ENCODE measurements around the gene UBE2A.

The UBE2A gene

DNA sequence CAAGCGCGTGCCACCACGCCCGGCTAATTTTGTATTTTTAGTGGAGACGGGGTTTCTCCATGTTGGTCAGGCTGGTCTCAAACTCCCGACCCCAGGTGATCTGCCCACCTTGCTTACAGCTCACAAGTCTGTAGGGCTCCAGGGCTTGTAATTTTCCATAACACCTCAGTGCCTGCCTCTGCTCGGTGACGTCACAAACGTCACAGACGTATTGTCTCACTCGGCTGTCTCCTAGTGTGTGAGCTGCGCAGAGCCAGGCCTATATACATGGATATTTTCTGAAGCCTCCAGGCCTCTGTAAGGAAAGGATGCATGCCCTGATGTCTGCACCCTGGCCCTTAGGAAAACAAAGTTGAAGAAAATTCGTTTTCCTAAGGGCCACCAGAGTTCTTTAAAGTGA is 40.4 kb downstream of the UBE2A start:
- no peak for DNase-seq

DNA sequence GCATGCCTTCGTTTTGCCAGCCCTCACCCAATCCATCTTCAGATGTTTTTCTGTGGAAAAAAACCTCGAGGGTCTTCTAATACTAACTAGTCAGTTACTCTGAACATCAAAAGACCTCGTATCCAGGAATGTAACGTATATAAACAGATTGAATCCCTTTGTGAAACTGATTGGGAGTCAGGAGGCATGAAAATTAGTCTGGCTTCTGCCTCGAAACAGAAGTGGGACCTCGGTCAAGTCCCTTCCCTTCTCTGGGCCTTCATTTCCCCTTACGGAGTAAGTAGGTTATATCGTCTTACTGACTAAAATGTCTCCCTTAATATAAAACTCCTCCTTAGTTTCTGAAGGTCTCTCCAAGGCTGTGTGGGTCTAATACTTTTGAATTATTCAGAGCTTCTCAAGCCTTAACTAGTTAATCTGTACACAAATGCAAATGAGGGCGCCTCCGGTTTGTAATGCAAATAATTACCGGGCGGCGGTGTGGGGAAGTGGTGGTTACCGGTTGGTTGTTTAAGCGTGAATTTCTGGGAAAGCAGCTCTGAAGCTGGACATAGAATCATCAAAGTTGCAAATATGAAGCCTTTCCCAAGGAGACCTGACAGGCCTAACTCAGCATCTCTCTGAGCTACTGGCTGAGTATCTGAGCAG is 43.3 kb downstream of the UBE2A start:
- DNase-seq = peak in 1 of 2 donors; percentile 46

DNA sequence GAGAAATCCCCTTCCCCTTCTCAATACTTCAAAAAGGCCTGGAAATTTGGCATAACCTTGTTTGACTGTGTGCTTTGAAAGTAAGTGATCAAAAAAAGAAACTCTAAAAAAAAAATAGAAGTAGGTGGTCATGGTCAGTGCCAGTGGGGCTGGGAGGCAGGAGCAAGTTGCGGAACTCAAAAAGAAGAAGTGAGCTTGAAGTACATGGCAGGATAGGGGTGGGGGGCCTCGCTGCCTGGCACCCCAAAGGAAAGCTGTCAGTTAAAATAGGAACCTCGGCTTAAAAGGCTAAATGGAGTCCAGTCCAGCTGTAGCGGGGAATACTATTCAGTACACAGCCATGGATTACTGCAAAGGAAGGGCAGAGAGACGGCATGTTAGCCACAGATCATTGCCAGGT is 44.1 kb downstream of the UBE2A start:
- DNase-seq = peak in 1 of 2 donors; percentile 60

DNA sequence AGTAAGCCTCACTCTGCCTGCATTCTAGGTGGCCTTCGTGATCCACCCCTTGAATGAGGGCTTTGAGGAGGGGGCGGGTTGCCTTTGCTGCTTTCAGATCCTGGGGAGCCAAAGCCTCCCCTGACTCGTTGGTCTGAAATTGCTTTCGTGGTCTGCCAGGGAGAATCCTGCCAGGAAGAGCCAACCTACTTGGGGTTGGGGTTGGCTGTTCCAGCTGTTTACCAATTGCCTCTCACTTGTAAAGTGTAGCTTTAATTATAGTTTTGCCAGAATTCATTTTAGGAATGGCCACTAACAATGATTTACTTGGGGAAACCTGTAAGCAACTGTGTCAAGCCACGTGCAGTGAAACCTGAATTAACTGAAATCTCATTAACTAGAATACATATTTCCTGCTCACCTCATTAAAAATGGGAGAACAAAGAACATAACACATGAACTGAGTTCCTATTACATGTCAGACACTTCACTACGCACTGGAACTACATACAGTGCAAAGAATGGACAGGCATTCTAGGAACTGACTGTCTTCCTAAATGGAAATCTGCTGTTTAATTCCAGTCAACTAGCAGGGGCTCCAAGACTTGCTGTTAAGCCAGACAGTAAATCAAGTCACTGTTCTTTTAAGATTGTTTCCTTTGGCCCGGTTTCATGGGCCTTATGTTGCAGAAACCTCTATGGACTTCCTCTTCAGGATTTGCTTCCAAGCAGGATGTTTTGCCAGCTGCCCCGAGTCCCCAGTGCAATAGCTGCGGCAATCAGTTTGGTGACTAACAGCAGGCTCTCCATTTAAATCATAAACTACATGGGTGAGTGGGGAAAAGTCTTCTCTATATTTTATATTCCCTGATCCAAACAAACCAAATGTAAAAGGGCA is 48.2 kb downstream of the UBE2A start:
- DNase-seq = no peak

DNA sequence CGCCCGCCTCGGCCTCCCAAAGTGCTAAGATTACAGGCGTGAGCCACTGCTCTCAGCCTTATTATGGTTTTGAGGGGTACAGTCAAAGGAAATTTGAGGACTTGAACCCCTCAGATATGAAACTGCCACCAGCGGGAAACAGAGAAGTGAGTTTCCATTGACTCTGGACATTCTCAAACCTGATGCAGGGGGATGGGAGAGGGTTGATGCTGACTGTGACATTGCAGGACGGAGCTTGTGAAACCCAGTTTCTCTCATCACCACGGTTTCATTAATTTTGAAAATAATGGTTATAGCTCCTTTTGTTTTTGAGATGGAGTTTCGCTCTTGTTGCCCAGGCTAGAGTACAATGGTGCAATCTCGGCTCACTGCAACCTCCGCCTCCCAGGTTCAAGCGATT is 50.1 kb downstream of the UBE2A start:
- no peak for DNase-seq

DNA sequence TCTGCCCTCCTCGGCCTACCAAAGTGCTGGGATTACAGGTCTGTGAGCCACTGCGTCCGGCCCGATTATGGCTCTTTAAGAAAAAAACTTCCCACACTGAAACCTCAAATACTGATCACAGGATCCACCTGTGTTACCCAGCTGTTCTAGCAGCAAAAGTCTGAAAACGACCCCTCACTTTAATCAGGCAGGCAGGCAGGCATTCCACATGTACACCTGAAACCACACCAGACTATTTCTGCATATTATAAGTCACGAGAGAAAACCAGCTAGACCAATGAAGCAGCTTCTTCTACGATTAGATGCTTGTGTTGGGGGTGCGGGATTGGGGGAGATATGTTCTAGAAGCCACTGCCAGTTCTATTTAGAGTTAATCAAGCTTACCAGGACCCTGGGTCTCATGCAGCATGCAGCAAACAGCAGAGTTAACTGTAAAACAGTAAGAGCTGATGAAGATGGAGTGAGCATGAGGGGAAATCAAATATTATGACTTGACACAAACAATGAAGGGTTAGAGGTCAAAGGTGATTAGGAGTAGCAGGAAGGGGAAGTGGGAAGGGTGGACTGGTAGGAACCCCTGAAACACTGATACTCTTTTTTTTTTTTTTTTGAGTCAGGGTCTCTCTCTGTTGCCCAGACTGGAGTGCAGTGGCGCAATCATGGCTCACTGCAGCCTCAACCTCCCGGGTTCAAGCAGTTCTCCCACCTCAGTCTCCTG is 50.7 kb downstream of the UBE2A start:
- DNase-seq = no peak

DNA sequence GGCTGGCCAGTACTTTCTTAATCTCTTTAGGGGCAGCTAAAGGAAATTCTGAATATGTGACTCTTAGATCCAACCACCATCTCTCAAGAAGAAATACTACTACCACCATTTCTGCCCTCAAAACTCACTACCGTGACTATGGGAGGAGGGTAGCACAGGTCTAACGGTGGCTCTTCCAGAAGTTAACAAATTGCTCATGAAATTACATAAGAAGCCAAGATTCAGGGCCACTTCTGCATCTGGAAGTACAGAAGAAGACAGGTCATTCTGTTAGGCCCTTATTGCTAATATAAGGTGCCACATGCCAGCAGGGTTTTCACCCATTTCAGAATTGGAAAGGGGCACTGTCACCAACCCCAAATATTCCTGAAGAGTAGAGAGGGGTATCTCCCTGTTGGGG is 51.5 kb downstream of the UBE2A start:
- DNase-seq = no peak
